GM12865 (cell line): ENCODE data around the gene CARD11.

ENCODE experiments used
- DNase-seq: peaks from one replicate; pipeline ENCODE4 v3.0.0; 2010; ENCODE audit warnings: low read depth
- H3K4me3 ChIP-seq: 2 replicates; pipeline ENCODE4 v1.5.1; 2011; ENCODE audit warnings: mild to moderate bottlenecking, low read depth, low read length, control low read depth
- TF ChIP-seq, protein P1 (sequence below): IDR thresholded peaks from 2 replicates; pipeline ENCODE4 v1.5.1; 2011; ENCODE audit warnings: low read length, control low read depth, low read depth, inconsistent platforms; ENCODE audit not compliant: insufficient read depth; ENCODE audit errors: missing control alignments

CARD11 gene

GRCh38 chr7:3000566-3000965, 43.1 kb downstream of the CARD11 start:
- no peak for DNase-seq
- TF ChIP-seq, protein P1, sequence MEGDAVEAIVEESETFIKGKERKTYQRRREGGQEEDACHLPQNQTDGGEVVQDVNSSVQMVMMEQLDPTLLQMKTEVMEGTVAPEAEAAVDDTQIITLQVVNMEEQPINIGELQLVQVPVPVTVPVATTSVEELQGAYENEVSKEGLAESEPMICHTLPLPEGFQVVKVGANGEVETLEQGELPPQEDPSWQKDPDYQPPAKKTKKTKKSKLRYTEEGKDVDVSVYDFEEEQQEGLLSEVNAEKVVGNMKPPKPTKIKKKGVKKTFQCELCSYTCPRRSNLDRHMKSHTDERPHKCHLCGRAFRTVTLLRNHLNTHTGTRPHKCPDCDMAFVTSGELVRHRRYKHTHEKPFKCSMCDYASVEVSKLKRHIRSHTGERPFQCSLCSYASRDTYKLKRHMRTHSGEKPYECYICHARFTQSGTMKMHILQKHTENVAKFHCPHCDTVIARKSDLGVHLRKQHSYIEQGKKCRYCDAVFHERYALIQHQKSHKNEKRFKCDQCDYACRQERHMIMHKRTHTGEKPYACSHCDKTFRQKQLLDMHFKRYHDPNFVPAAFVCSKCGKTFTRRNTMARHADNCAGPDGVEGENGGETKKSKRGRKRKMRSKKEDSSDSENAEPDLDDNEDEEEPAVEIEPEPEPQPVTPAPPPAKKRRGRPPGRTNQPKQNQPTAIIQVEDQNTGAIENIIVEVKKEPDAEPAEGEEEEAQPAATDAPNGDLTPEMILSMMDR, result no peak
- no peak overlapping the region for H3K4me3 ChIP-seq

- DNase-seq, result no peak
- TF ChIP-seq, protein P1, result no peak
- no peak overlapping the region for H3K4me3 ChIP-seq
Measured at GRCh38 chr7:2999078-2999500, 44.6 kb downstream of the CARD11 start.

GRCh38 chr7:2997014-2997413, 46.7 kb downstream of the CARD11 start:
- TF ChIP-seq, protein P1, result no peak
- no peak for DNase-seq
- H3K4me3 ChIP-seq, result no peak overlapping the region

DNA sequence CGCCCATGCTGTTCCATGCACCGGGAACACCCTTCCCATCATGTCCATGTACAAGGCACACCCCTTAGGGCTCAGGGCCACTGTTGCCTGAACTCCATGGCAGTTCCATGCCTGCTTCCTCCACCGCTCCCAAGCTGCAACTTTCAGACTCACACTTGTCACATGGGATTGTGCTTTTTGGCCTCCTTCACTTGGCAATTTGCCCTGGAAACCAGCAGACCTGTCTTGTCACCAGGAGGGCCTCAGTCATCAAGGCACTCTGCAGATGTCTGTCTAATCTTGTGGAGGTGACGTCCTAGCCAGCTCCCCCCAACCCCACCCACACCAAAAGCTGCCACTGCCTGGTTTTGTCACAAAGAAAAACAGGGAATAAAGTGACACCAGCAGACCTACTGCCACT, 47.5 kb downstream of the CARD11 start:
- no peak overlapping the region for H3K4me3 ChIP-seq
- TF ChIP-seq, protein P1, result no peak
- no peak for DNase-seq

- no peak for DNase-seq
- TF ChIP-seq, protein P1, result no peak
Measured at GRCh38 chr7:2993868-2994267, 49.8 kb downstream of the CARD11 start.

GRCh38 chr7:2993396-2993795, 50.3 kb downstream of the CARD11 start:
- TF ChIP-seq, protein P1, result no peak
- no peak overlapping the region for H3K4me3 ChIP-seq
- no peak for DNase-seq

More at GRCh38 chr7:2993868-2994267, 49.8 kb downstream of the CARD11 start:
- H3K4me3 ChIP-seq, result no peak overlapping the region

GRCh38 chr7:2990949-2991470, 52.7 kb downstream of the CARD11 start:
- TF ChIP-seq, protein P1, result no peak

More at GRCh38 chr7:2990949-2991470, 52.7 kb downstream of the CARD11 start:
- no peak overlapping the region for H3K4me3 ChIP-seq
- no peak for DNase-seq
